CD4-positive, alpha-beta T cell treated with Interleukin-6 at 100 ng/mL for 8 hours (primary cell): ENCODE measurements around the gene PBX2.
"Not testable (repeated sequence)": the region's sequence is repeated elsewhere in the genome, so short reads cannot be mapped to it uniquely, and the experiment has no call there.

Experiments used
- DNase-seq: peaks from one replicate; pipeline ENCODE4 v3.0.0-alpha.2; 2020; ENCODE audit warnings: mixed read lengths, low spot score

PBX2 gene

GRCh38 chr6:32190054-32190851, at the start of gene PBX2:
PBX2 (minus strand) TSS chr6:32190202; CDS start chr6:32189915, 287 bp downstream.
- peak; percentile 94 for DNase-seq

- DNase-seq = no peak
Observed at GRCh38 chr6:32239462-32239861, 49.5 kb upstream of the PBX2 start.

- DNase-seq = no peak
Observed at GRCh38 chr6:32234934-32235333, 44.9 kb upstream of the PBX2 start.

GRCh38 chr6:32226434-32226833, 36.4 kb upstream of the PBX2 start:
- DNase-seq = no peak

GRCh38 chr6:32224696-32225095, 34.7 kb upstream of the PBX2 start:
- DNase-seq = no peak

GRCh38 chr6:32223258-32224235, 33.5 kb upstream of the PBX2 start, which contains the start of gene NOTCH4:
NOTCH4 (minus strand) TSS chr6:32224067; CDS start chr6:32223928, 139 bp downstream.
- no peak for DNase-seq

- DNase-seq = no peak
Observed at GRCh38 chr6:32222333-32223230, 32.6 kb upstream of the PBX2 start.

GRCh38 chr6:32220021-32220420, 30.0 kb upstream of the PBX2 start:
- no peak for DNase-seq

- DNase-seq = no peak
Observed at GRCh38 chr6:32218167-32218566, 28.2 kb upstream of the PBX2 start.

- DNase-seq = no peak
Observed at GRCh38 chr6:32216998-32217397, 27.0 kb upstream of the PBX2 start.

GRCh38 chr6:32216285-32216684, 26.3 kb upstream of the PBX2 start:
- DNase-seq = no peak

- no peak for DNase-seq
Observed at GRCh38 chr6:32215617-32216016, 25.6 kb upstream of the PBX2 start.

GRCh38 chr6:32214126-32214525, 24.1 kb upstream of the PBX2 start:
- no peak for DNase-seq

- DNase-seq = no peak
Observed at GRCh38 chr6:32213649-32214048, 23.6 kb upstream of the PBX2 start.

- no peak for DNase-seq
Observed at GRCh38 chr6:32212076-32212760, 22.2 kb upstream of the PBX2 start.

GRCh38 chr6:32211432-32211831, 21.4 kb upstream of the PBX2 start:
- DNase-seq = not testable (repeated sequence)

GRCh38 chr6:32210191-32210601, 20.2 kb upstream of the PBX2 start:
- DNase-seq = no peak

GRCh38 chr6:32208996-32209395, 19.0 kb upstream of the PBX2 start:
- no peak for DNase-seq

GRCh38 chr6:32204268-32204715, 14.3 kb upstream of the PBX2 start:
- no peak for DNase-seq

- DNase-seq = no peak
Observed at GRCh38 chr6:32203426-32204267, 13.6 kb upstream of the PBX2 start.
